ENCODE data around the gene CACNA1I.
A peak's percentile ranks its signal among the peaks of the same experiment; 100 is the strongest.

Gene CACNA1I

GRCh38 chr22:39535357-39535725, 35.2 kb upstream of the CACNA1I start:
- Histone ChIP-seq H3K27me3 (ENCODE audit: insufficient read depth, poor library complexity, severe bottlenecking) (no peaks in the 10 kb centered on the region), H3K4me1 (ENCODE audit: insufficient read depth, poor library complexity, severe bottlenecking) (peaks cover 3% of the 10 kb centered on the region), H3K36me3 (ENCODE audit: low read depth) (peaks cover 15% of the 10 kb centered on the region), H3K9me3 (ENCODE audit: severe bottlenecking) (no peaks in the 10 kb centered on the region), H3K27ac (ENCODE audit: poor library complexity, severe bottlenecking) (no peak overlapping the region), H3K4me3 (ENCODE audit: severe bottlenecking) (no peak overlapping the region)
- ATAC-seq (ENCODE audit: low read depth) (no peak), DNase-seq (ENCODE audit: low spot score) (no peak)
- no peak for TF ChIP-seq CTCF (IDR thresholded peaks at IDR 0.05; ENCODE audit: poor library complexity, severe bottlenecking)

GRCh38 chr22:39535831-39536449, 34.6 kb upstream of the CACNA1I start:
- peaks cover 9% of the 10 kb centered on the region for H3K36me3 ChIP-seq (ENCODE audit: low read depth)
- peaks cover 3% of the 10 kb centered on the region for H3K4me1 ChIP-seq (ENCODE audit: insufficient read depth, poor library complexity, severe bottlenecking)
- H3K27me3 ChIP-seq (ENCODE audit: insufficient read depth, poor library complexity, severe bottlenecking): no peaks in the 10 kb centered on the region
- DNase-seq (ENCODE audit: low spot score) (no peak), ATAC-seq (ENCODE audit: low read depth) (no peak)
- H3K27ac ChIP-seq (ENCODE audit: poor library complexity, severe bottlenecking): no peak overlapping the region
- H3K9me3 ChIP-seq (ENCODE audit: severe bottlenecking): no peaks in the 10 kb centered on the region
- H3K4me3 ChIP-seq (ENCODE audit: severe bottlenecking): no peak overlapping the region
- TF ChIP-seq CTCF (IDR thresholded peaks at IDR 0.05; ENCODE audit: poor library complexity, severe bottlenecking): no peak

- H3K9me3 ChIP-seq (ENCODE audit: severe bottlenecking): no peaks in the 10 kb centered on the region
- H3K4me3 ChIP-seq (ENCODE audit: severe bottlenecking): no peak overlapping the region
- no peaks in the 10 kb centered on the region for H3K27me3 ChIP-seq (ENCODE audit: insufficient read depth, poor library complexity, severe bottlenecking)
- no peak overlapping the region for H3K27ac ChIP-seq (ENCODE audit: poor library complexity, severe bottlenecking)
- DNase-seq (ENCODE audit: low spot score) (no peak), ATAC-seq (ENCODE audit: low read depth) (no peak)
- H3K4me1 ChIP-seq (ENCODE audit: insufficient read depth, poor library complexity, severe bottlenecking): peaks cover 3% of the 10 kb centered on the region
- peaks cover 1% of the 10 kb centered on the region; the same call in 1 of the 2 replicates for H3K36me3 ChIP-seq (ENCODE audit: low read depth)
- TF ChIP-seq CTCF (IDR thresholded peaks at IDR 0.05; ENCODE audit: poor library complexity, severe bottlenecking): no peak
These were observed 33.8 kb upstream of the CACNA1I start for GRCh38 chr22:39536711-39537110.

GRCh38 chr22:39537975-39538374, 32.6 kb upstream of the CACNA1I start:
- Histone ChIP-seq H3K27ac (ENCODE audit: poor library complexity, severe bottlenecking) (no peak overlapping the region), H3K27me3 (ENCODE audit: insufficient read depth, poor library complexity, severe bottlenecking) (no peaks in the 10 kb centered on the region), H3K4me1 (ENCODE audit: insufficient read depth, poor library complexity, severe bottlenecking) (peaks cover 2% of the 10 kb centered on the region), H3K36me3 (ENCODE audit: low read depth) (no peaks in the 10 kb centered on the region), H3K9me3 (ENCODE audit: severe bottlenecking) (no peaks in the 10 kb centered on the region), H3K4me3 (ENCODE audit: severe bottlenecking) (no peak overlapping the region)
- ATAC-seq (ENCODE audit: low read depth) (no peak), DNase-seq (ENCODE audit: low spot score) (no peak)
- no peak for TF ChIP-seq CTCF (IDR thresholded peaks at IDR 0.05; ENCODE audit: poor library complexity, severe bottlenecking)

GRCh38 chr22:39543095-39543494, 27.5 kb upstream of the CACNA1I start:
- no peaks in the 10 kb centered on the region for H3K9me3 ChIP-seq (ENCODE audit: severe bottlenecking)
- no peak for DNase-seq (ENCODE audit: low spot score)
- TF ChIP-seq CTCF (IDR thresholded peaks at IDR 0.05; ENCODE audit: poor library complexity, severe bottlenecking): peak; percentile 45
- 0 out of 3 replicates have a peak, but pooled peaks have one; percentile 31 for ATAC-seq (ENCODE audit: low read depth)
- no peak overlapping the region for H3K27ac ChIP-seq (ENCODE audit: poor library complexity, severe bottlenecking)
- no peaks in the 10 kb centered on the region for H3K27me3 ChIP-seq (ENCODE audit: insufficient read depth, poor library complexity, severe bottlenecking)
- H3K36me3 ChIP-seq (ENCODE audit: low read depth): no peaks in the 10 kb centered on the region
- no peaks in the 10 kb centered on the region for H3K4me1 ChIP-seq (ENCODE audit: insufficient read depth, poor library complexity, severe bottlenecking)
- H3K4me3 ChIP-seq (ENCODE audit: severe bottlenecking): no peak overlapping the region

All from RWPE2 (cell line).